NOMO-1 (cell line): ENCODE data around the gene CYP4B1.
"Not testable (repeated sequence)": the region's sequence is repeated elsewhere in the genome, so short reads cannot be mapped to it uniquely, and the experiment has no call there.

ENCODE experiments used
- DNase-seq, 2 experiments: peaks; one replicate each; lab custom pipeline; 2025; ENCODE audit not compliant: unreplicated experiment in 2 of 2; lab: John Stamatoyannopoulos, UW

The CYP4B1 gene

GRCh38 chr1:46798810-46799209 is at the start of gene CYP4B1:
Gene CYP4B1, plus strand, starts transcription at chr1:46799046. Its CDS starts 36 bp downstream, at chr1:46799082.
- no peak for DNase-seq

- no peak for DNase-seq
Observed at GRCh38 chr1:46749404-46749803, 49.4 kb upstream of the CYP4B1 start.

GRCh38 chr1:46749921-46750404 is 48.9 kb upstream of the CYP4B1 start:
- DNase-seq, result peak in 1 of 2 experiments; percentile 4

- DNase-seq, result no peak
Observed at GRCh38 chr1:46753985-46754384, 44.9 kb upstream of the CYP4B1 start.

- not testable (repeated sequence) for DNase-seq
Observed at GRCh38 chr1:46754707-46755106, 44.1 kb upstream of the CYP4B1 start.

- no peak for DNase-seq
Observed at GRCh38 chr1:46755121-46755520, 43.7 kb upstream of the CYP4B1 start.

- DNase-seq, result no peak
Observed at GRCh38 chr1:46757247-46757955, 41.4 kb upstream of the CYP4B1 start.

- DNase-seq, result no peak
Observed at GRCh38 chr1:46757956-46758528, 40.8 kb upstream of the CYP4B1 start.

- DNase-seq, result no peak
Observed at GRCh38 chr1:46760558-46761166, 38.2 kb upstream of the CYP4B1 start.

GRCh38 chr1:46761740-46762139 is 37.1 kb upstream of the CYP4B1 start:
- no peak for DNase-seq

- DNase-seq, result no peak
Observed at GRCh38 chr1:46764402-46764801, 34.4 kb upstream of the CYP4B1 start.

GRCh38 chr1:46767649-46768282 is 31.1 kb upstream of the CYP4B1 start:
- no peak for DNase-seq

GRCh38 chr1:46768445-46768844 is 30.4 kb upstream of the CYP4B1 start:
- DNase-seq, result no peak

GRCh38 chr1:46769028-46769740 is 29.7 kb upstream of the CYP4B1 start:
- DNase-seq, result no peak

- no peak for DNase-seq
Observed at GRCh38 chr1:46770541-46770940, 28.3 kb upstream of the CYP4B1 start.

- DNase-seq, result peak; percentile 22 to 34
Observed at GRCh38 chr1:46772571-46772970, 26.3 kb upstream of the CYP4B1 start.

- DNase-seq, result no peak
Observed at GRCh38 chr1:46774297-46774696, 24.5 kb upstream of the CYP4B1 start.

- DNase-seq, result not testable (repeated sequence)
Observed at GRCh38 chr1:46778456-46778855, 20.4 kb upstream of the CYP4B1 start.

GRCh38 chr1:46784666-46785065 is 14.2 kb upstream of the CYP4B1 start:
- DNase-seq, result no peak

GRCh38 chr1:46788634-46789033 is 10.2 kb upstream of the CYP4B1 start:
- DNase-seq, result not testable (repeated sequence)
